ENCODE data around the gene SF3A2. TPM values are rescaled to one million over a fixed set of nuclear protein-coding genes. Genes with fewer than 3 reads are reported as not detected.

The SF3A2 gene
- total RNA-seq, 1 experiment from 2014 or later, result 184 TPM

DNA sequence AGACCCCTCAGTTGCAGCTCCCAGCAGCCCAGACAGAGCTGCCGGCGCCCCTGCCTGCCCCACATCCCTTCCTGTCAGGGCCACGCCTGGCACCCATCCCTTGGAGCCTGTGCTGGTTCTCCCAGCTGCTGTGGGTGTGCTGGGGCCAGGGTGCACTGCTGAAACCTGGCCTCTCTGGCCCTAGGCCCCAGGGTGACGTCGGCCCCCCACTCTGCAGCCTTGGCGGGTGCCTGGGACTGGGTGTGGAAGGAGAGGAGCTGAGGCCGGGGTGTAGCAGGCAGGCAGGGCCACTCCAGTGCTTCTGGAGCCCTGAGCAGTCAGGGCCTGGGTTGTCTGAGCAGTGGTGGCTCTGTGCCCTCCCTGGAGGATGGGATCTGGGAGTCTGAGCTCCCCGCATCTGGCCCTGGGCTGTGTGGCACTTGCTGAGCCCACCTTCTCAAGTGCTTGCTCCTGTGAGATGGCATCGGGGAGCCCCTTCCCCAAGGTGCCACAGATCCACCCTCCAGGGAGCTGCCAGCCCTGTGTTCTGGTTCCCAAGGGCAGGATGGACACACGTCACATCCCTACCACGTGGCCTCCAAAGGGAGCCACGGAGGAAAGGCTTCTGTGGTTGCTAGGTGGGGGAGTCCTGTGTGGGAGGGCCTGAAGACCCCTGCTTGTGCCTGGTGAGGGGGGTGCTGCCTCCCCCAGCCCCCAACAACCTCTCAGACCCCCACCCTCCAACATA lies 5.7 kb upstream of the SF3A2 start:
- no peak for DNase-seq (ENCODE audit: low spot score)
- no peak overlapping the region for H3K4me3 Mint-ChIP-seq
- no peak for ATAC-seq
- H3K36me3 Mint-ChIP-seq, result peaks cover 9% of the 10 kb centered on the region; the same call in 1 of the 2 replicates
- H3K27me3 Mint-ChIP-seq (ENCODE audit: low read depth), result no peaks in the 10 kb centered on the region
- ChIA-PET POLR2A (interaction anchor here (0.6 to 1.1 kb wide), 3 partner anchors 81 to 1148 kb away, joined by 3 to 4 read pairs (median 3); no protein-coding TSS in a partner anchor), CTCF (interaction anchor here (2.8 kb wide), 1 partner anchor 75 kb away, joined by 18 read pairs; no protein-coding TSS in a partner anchor)
- peak overlapping the region; percentile 87; the same call in 1 of the 2 replicates for H3K27ac Mint-ChIP-seq
- 0 out of 2 replicates have a peak, but pooled peaks have one; percentile 47 for TF ChIP-seq ZNF416 (CRISPR knock-in tag; IDR thresholded peaks at IDR 0.05)
- no peak for TF ChIP-seq CREM (CRISPR knock-in tag; IDR thresholded peaks at IDR 0.05)
- peaks cover 4% of the 10 kb centered on the region; the same call in 1 of the 2 replicates for H3K4me1 Mint-ChIP-seq
- H3K9me3 Mint-ChIP-seq, result no peaks in the 10 kb centered on the region

DNA sequence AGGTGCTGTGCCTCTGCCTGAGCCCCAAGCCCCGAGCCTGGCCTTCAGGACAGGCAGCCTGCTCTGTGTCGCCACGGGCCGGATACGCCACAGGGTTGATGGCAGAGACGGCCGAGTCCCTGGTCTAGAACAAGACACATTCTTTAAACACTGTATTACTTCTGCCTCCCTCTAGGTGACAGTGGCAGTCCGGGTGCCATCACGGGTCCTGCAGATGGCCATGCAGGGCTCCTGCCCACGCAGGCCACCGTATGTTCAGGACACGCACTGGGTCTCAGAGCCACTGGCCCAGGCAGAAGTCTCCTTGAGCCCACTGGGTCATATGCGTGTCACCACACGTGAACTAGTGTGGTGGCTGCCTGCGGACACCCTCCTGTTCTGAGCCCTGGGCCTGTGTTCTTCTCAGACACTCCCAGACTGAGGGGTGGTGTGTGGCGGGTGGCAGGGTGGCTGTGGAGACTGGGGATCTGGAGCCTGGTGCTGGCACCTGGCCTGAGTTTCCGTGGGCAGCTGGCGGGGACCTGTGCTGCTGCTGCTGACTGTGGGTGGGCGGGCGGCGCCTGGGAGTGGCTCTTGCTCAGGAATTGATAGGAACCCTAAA lies 4.9 kb upstream of the SF3A2 start:
- no peak overlapping the region for H3K4me3 Mint-ChIP-seq
- POLR2A ChIA-PET, result interaction anchor here (0.6 kb wide), 2 partner anchors 112 to 1148 kb away, joined by 3 to 4 read pairs; no protein-coding TSS in a partner anchor
- H3K36me3 Mint-ChIP-seq, result peaks cover 8% of the 10 kb centered on the region; the same call in 1 of the 2 replicates
- DNase-seq (ENCODE audit: low spot score), result no peak
- TF ChIP-seq, protein P1, sequence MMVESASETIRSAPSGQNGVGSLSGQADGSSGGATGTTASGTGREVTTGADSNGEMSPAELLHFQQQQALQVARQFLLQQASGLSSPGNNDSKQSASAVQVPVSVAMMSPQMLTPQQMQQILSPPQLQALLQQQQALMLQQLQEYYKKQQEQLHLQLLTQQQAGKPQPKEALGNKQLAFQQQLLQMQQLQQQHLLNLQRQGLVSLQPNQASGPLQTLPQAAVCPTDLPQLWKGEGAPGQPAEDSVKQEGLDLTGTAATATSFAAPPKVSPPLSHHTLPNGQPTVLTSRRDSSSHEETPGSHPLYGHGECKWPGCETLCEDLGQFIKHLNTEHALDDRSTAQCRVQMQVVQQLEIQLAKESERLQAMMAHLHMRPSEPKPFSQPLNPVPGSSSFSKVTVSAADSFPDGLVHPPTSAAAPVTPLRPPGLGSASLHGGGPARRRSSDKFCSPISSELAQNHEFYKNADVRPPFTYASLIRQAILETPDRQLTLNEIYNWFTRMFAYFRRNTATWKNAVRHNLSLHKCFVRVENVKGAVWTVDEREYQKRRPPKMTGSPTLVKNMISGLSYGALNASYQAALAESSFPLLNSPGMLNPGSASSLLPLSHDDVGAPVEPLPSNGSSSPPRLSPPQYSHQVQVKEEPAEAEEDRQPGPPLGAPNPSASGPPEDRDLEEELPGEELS (CRISPR knock-in tag; IDR thresholded peaks at IDR 0.05), result no peak
- TF ChIP-seq TEAD4 (CRISPR knock-in tag; IDR thresholded peaks at IDR 0.05) (no peak), TEAD1 (CRISPR knock-in tag; IDR thresholded peaks at IDR 0.05) (0 out of 2 replicates have a peak, but pooled peaks have one; percentile 22)
- H3K4me1 Mint-ChIP-seq, result peaks cover 4% of the 10 kb centered on the region; the same call in 1 of the 2 replicates
- peak overlapping the region; percentile 87 for H3K27ac Mint-ChIP-seq
- no peak for ATAC-seq
- CTCF ChIA-PET, result interaction anchor here (1.3 to 2.8 kb wide), 2 partner anchors 76 to 84 kb away, joined by 4 to 18 read pairs; no protein-coding TSS in a partner anchor
- no peaks in the 10 kb centered on the region for H3K9me3 Mint-ChIP-seq
- peaks cover 4% of the 10 kb centered on the region; the same call in 1 of the 2 replicates for H3K27me3 Mint-ChIP-seq (ENCODE audit: low read depth)

DNA sequence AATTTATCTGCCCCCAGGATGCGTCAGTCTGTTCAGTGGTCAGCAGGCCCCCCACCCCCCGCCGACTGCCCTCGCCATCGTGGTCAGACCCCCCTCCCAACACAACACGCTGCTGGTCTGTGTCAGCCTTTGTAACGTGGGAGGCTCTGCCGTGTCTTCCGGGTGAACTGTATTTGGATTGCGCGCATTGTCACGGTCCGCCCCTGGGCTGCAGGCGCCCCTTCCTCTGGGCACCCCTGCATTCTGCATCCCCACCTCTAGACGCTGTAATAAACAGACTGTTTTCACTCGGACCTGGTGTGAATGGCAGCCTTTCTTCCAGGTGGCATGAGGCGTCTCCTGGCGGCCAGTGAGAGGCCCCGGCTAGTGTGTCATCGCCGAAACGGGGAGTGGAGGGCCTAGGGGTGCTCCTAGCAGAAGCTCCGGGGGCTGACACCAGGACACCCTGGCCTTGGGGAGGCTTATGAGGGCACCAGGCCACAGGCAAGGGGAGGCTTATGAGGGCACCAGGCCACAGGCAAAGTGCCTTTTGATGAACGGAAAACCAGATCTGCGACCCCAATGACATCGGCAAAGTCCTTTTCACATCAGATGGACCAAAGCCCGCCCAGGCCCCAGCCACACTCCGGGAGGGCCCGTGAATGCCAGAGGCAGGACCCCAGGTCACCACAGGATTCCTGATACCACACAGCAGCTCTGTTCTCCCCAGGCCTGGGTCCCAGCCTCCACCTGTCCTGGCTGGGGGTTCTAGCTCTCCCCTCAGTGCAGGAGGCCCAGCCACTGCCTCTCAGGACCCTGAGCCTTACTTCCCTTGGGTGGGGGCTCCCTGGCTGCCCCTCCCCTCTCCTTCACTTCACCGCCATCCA lies 4.1 kb upstream of the SF3A2 start:
- peaks cover 9% of the 10 kb centered on the region; the same call in 1 of the 2 replicates for H3K36me3 Mint-ChIP-seq
- no peak overlapping the region for H3K4me3 Mint-ChIP-seq
- peaks cover 5% of the 10 kb centered on the region; the same call in 1 of the 2 replicates for H3K27me3 Mint-ChIP-seq (ENCODE audit: low read depth)
- ATAC-seq (no peak), DNase-seq (ENCODE audit: low spot score) (no peak)
- CTCF ChIA-PET, result interaction anchor here (1.0 to 1.3 kb wide), 2 partner anchors 11 to 83 kb away, joined by 4 read pairs; no protein-coding TSS in a partner anchor
- peak overlapping the region; percentile 65 for H3K27ac Mint-ChIP-seq
- H3K9me3 Mint-ChIP-seq, result no peaks in the 10 kb centered on the region
- peaks cover 7% of the 10 kb centered on the region for H3K4me1 Mint-ChIP-seq
- POLR2A ChIA-PET, result no interaction called here
- TF ChIP-seq ZNF138 (CRISPR knock-in tag; conservative IDR thresholded peaks at IDR 0.05) (no peak), GABPB1 (CRISPR knock-in tag; IDR thresholded peaks at IDR 0.05) (no peak), TEAD1 (CRISPR knock-in tag; IDR thresholded peaks at IDR 0.05) (no peak), SMAD4 (CRISPR knock-in tag; IDR thresholded peaks at IDR 0.05) (no peak), ZNF121 (CRISPR knock-in tag; IDR thresholded peaks at IDR 0.05) (no peak), TCF7 (CRISPR knock-in tag; IDR thresholded peaks at IDR 0.05; ENCODE audit: low read depth) (no peak), TP53 (CRISPR knock-in tag; IDR thresholded peaks at IDR 0.05) (no peak), KAT7 (CRISPR knock-in tag; IDR thresholded peaks at IDR 0.05; ENCODE audit: borderline replicate concordance) (no peak), FOXP1 (CRISPR knock-in tag; IDR thresholded peaks at IDR 0.05; ENCODE audit: borderline replicate concordance) (no peak), JUN (CRISPR knock-in tag; IDR thresholded peaks at IDR 0.05) (no peak)
- TF ChIP-seq, protein P2, sequence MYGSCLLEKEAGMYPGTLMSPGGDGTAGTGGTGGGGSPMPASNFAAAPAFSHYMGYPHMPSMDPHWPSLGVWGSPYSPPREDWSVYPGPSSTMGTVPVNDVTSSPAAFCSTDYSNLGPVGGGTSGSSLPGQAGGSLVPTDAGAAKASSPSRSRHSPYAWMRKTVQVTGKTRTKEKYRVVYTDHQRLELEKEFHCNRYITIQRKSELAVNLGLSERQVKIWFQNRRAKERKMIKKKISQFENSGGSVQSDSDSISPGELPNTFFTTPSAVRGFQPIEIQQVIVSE (CRISPR knock-in tag; IDR thresholded peaks at IDR 0.05; ENCODE audit: borderline replicate concordance), result no peak
- TF ChIP-seq, protein P3, sequence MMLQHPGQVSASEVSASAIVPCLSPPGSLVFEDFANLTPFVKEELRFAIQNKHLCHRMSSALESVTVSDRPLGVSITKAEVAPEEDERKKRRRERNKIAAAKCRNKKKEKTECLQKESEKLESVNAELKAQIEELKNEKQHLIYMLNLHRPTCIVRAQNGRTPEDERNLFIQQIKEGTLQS (CRISPR knock-in tag; conservative IDR thresholded peaks at IDR 0.05), result no peak
- TF ChIP-seq, protein P4, sequence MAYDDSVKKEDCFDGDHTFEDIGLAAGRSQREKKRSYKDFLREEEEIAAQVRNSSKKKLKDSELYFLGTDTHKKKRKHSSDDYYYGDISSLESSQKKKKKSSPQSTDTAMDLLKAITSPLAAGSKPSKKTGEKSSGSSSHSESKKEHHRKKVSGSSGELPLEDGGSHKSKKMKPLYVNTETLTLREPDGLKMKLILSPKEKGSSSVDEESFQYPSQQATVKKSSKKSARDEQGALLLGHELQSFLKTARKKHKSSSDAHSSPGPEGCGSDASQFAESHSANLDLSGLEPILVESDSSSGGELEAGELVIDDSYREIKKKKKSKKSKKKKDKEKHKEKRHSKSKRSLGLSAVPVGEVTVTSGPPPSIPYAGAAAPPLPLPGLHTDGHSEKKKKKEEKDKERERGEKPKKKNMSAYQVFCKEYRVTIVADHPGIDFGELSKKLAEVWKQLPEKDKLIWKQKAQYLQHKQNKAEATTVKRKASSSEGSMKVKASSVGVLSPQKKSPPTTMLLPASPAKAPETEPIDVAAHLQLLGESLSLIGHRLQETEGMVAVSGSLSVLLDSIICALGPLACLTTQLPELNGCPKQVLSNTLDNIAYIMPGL (CRISPR knock-in tag; IDR thresholded peaks at IDR 0.05), result no peak
- TF ChIP-seq, protein P5, sequence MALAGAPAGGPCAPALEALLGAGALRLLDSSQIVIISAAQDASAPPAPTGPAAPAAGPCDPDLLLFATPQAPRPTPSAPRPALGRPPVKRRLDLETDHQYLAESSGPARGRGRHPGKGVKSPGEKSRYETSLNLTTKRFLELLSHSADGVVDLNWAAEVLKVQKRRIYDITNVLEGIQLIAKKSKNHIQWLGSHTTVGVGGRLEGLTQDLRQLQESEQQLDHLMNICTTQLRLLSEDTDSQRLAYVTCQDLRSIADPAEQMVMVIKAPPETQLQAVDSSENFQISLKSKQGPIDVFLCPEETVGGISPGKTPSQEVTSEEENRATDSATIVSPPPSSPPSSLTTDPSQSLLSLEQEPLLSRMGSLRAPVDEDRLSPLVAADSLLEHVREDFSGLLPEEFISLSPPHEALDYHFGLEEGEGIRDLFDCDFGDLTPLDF (CRISPR knock-in tag; IDR thresholded peaks at IDR 0.05), result no peak
- TF ChIP-seq, protein P6, sequence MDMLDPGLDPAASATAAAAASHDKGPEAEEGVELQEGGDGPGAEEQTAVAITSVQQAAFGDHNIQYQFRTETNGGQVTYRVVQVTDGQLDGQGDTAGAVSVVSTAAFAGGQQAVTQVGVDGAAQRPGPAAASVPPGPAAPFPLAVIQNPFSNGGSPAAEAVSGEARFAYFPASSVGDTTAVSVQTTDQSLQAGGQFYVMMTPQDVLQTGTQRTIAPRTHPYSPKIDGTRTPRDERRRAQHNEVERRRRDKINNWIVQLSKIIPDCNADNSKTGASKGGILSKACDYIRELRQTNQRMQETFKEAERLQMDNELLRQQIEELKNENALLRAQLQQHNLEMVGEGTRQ (CRISPR knock-in tag; IDR thresholded peaks at IDR 0.05), result no peak
